Amniotic epithelial cell (primary cell): ENCODE results near the gene CTNNA2.
A peak's percentile ranks its signal among the peaks of the same experiment; 100 is the strongest.

Source experiments
- DNase-seq: peaks from one replicate; pipeline ENCODE4 v3.0.0-alpha.2; 2010; ENCODE audit warnings: low read depth

Gene CTNNA2

DNA sequence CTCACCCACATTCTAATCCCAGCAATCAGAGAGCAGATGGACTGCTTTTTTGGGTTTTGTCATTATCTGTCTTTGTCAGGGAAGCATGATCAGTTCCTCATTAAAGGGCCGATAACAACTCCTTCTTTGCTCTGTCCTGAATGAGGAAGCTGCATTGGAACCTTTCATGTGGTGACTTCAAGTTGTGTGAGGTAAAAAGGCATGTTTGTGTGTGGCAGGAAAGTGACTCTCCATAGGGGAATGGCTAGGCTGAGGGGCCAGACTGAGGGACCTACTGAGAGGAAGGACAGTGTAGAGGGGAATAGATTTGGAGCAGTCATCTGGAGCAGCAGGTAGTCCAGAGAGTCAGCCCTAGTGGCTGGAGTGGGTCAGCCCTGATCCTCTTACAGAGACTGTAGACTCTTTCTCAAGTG, 815.3 kb downstream of the CTNNA2 start:
- DNase-seq = no peak

DNA sequence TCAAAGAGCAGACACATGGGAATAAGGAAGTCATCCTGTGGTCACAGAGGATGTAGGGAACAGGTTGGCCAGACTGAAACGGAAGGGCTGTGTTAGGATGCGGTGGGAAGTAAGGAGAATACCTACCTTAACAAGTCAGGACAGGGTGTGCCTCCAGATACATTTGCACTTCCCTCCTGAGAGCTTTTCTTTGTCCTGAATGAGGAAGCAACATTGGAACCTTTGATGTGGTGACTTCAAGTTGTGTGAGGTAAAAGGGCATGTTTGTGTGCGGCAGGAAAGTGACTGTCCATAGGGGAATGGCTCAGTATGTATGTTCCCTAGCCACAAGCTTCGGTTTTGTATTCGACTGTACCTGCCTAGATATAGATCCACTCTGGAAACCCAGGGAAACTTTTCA, 816.6 kb downstream of the CTNNA2 start:
- no peak for DNase-seq

DNA sequence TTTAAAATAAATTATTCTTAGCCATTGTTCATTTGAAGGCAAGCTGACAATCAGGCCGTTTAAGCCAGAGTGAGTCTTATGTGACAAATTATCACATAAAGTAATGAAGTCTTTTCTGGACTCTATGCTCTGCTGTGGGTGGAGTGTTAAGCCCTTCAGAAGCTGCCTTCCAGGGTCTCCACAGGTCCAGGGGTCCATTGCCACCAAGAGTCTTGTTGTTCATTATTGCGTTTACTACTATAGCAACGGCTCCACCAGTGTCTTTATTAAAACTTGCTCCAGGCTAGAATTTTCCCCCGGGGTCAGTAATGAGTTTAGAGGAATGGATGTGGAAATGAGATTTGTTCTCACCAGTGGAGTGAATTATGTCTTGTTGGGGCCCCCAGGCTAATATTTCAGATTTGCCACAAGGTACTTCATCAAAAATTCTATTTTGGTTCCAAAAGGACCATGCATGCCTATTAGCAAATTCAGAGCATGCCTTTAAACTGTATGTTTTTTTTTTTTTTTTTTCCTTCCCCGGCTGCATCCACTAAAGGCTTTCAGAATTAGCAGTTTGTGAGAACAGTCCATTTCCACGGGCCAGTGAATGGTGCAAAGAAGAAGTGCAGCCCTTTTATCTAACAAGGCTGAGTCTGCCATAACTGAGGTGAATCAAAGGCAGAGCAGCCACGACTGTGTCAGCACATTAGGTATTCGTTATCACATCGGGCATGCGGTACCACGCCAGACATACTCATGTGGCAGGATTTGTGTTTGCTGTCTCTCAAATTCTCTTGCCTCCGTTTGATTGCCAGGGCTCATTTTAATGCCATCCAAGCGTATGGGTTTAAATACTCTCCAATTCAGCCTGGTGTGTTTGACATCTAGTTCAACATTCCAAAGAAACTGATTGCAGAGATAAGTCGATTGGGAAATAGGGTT, 817.9 kb downstream of the CTNNA2 start:
- DNase-seq = no peak

DNA sequence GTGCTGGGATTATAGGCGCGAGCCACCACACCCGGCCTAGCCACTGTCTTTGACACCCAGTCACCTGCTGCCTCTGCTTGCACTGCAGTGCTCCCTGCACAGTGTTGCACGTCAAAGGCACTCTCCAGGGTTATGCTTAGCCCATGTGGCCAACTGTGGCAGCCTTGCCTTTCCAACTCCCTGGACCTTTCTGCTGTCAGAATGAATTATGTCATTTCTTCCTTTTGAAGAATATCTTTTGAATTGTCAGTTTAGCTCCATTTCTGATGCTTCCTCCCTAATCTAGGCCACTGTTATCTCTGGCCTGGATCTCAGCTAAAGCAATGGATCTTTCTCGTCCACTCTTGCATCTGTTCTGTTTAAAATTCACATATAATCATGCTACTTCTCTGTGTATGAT, 821.0 kb downstream of the CTNNA2 start:
- DNase-seq = no peak

DNA sequence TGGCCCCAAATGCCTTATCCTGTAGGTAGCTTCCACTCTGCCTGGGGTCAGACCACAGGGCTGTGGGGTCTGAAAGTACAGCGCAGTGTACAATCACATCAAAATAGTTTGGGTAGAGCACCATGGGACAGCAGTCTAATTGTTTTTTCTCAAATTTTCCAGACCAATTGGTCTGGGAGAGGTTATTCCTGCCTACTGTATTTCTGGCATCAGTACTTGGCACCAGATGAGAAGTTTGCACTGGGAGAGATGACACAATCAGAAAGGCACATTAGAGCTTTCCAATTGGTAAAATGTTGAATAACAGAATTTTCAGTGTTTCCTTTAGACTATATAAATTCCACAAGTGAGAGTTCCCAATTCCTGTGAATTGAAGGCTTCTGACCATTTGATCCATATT, 822.6 kb downstream of the CTNNA2 start:
- DNase-seq = no peak

DNA sequence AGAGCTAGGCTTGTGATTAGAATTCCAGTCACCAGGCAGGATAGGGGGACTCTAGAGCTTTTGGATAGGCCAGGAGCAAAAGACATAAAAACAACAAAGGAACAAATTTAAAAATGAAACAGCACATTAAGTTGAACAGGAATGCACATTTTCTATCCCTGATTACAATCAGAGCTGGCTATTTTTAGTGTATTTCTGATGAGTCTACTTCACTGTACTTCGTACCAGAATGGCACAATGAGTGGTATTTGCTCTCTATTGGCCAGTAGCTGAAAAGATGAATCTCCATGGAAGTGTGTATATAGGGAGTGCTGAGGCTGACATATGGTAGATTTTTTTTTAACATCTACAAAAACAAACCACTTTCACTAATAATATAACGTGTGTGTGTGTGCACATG, 825.9 kb downstream of the CTNNA2 start:
- no peak for DNase-seq

DNA sequence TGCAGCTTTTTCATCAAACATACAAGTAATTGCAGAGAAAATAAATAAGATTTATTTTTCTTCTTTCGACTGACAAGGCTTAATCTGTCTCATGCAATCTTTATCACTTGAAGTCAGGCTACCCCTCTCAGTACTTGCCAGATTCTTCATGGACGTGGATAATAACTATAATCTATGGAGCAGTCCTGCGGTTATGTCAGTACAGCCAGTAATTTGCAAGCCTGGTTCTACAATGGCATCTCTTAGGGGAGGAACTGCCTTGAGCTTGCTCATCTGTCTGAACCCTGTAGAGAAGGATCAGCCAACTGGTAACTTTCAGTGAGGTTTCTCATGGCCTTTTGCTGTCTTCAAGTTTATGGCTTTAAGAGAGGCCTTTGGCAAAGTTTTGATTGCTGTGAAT, 827.2 kb downstream of the CTNNA2 start:
- DNase-seq = no peak

DNA sequence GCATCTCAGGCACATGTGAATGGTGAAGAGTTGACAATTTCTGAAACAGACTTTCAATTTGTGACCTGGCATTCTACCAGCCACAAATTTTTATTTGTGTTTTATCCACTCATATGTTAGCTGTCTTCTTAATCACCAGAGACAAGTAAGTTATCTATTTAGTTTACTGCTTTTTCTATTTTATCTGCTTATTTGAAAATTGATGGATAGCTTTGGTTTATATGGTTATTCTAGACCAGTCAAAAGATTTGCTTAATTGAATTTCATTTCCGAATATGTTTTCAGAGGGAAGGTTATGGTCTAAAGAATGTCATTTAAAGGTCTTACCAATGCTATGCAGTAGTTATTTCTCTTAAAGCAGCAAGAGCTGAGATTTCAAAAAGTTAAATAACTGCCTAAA, 835.2 kb downstream of the CTNNA2 start:
- no peak for DNase-seq

DNA sequence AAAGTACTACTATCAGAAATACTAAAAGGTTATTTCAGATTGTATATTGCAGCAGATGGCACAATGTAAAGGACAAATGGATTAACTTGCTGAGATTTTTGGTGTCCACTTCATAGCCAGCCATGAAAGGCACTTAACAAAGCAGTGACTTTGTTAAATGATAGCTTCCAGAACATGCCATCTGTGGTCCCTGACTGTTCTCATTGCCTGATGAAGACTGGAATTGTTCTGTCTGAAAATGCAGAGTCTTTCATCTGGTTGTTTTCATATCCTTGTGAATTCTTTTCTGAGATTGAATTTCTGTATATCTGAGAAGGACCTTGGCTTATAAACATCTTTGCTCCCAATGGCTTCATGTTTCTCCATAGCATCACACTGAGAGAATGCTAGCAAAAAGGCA, 836.1 kb downstream of the CTNNA2 start:
- DNase-seq = no peak

DNA sequence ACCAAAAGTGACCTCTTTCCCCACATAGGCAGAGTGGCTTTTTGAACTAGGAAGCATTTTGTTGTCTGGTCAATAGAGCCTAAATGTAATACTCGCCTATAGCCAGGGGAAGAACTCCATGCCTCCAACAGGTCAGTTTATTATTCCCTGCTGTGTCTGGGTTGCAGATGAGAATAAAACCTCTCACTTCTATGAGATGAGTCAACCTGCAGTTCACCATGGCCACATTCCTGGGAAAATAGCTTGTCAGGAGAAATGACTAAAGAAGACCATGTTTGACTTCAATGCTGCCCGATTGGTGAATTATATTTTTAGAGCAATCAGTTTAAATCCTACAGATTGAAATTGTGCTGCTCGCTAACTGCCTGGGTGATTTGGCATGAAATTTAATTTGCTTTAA, 838.4 kb downstream of the CTNNA2 start:
- DNase-seq = no peak

DNA sequence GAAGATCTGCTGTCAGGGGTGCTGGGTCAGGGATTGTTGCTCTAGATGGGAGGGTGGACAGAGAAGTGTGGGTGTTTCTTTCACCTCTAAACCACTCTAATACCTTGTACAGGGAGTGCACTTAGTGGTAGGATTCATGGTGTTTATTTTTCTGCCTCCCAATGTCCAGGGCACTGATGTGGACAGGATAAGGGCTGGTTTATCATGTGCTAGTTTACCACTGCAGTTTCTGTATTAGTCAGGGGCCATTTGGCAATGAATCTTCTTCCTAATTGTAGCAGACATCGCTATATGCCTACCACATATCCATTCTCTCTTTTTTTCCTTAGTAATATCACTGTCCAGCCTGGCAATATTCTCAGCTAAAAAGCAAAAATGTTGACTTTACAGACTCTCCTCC, 842.0 kb downstream of the CTNNA2 start:
- DNase-seq = no peak

DNA sequence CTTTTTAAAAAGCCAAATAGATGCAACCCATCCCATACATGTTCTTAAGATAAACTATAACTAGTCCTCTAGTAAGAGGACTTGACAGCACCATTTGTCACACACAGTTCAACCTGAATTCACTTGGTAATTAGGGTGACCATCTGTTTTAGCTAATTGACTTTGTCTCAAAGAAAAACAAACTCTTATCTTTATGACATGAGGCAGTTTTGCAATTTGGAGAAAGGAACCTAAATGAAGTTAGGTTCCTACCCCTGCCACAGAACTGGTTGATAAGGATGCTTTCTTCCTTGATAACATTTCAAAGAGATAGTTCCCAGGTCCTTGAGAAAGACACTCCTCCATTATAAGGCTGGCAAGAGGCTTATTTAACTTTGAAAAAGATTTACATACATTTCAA, 849.1 kb downstream of the CTNNA2 start:
- DNase-seq = no peak

DNA sequence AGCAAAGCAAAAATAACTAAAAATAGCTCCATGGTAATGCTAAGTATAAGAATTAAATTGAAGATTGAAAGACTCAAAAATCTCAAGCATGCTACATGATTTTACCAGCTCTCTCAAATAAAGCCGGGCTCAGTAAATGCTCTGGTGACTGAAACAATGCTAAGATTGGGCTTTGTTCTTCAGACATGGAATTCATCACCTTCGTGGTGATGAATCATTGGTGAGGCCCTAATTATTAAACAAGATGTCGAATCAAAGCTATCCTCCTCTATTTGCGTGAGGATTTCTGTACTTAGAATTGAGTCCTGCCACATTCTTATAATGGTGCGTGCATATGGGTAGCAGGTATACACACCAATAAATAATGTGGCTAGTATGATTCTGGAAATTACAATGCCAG, 850.5 kb downstream of the CTNNA2 start:
- no peak for DNase-seq

DNA sequence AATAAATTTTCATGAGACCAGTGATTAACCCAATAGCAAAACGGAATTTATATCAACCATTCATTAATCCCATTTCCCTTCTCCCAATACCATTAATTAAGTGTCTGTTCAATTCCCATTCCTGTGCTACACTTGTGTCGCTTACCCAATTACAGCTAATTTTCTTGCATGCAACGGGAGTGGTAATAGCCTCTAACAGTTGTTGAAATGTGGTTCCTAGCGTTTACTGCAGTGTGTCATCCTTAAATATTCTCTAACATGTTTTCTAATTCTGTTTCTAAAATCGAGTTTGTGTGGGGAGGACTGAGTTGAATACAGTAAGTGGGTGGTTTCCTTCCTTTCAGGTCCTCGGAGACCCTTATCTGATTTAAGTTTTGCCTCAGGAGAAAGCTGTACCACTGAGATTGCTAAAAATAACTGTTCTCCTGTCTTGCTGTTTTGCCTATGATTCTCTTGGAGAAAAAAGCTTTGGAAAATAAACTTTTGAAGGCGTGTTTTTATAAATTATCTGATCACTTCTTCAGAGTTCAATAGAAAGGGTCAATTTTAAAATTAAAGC, 851.0 kb downstream of the CTNNA2 start:
- no peak for DNase-seq

DNA sequence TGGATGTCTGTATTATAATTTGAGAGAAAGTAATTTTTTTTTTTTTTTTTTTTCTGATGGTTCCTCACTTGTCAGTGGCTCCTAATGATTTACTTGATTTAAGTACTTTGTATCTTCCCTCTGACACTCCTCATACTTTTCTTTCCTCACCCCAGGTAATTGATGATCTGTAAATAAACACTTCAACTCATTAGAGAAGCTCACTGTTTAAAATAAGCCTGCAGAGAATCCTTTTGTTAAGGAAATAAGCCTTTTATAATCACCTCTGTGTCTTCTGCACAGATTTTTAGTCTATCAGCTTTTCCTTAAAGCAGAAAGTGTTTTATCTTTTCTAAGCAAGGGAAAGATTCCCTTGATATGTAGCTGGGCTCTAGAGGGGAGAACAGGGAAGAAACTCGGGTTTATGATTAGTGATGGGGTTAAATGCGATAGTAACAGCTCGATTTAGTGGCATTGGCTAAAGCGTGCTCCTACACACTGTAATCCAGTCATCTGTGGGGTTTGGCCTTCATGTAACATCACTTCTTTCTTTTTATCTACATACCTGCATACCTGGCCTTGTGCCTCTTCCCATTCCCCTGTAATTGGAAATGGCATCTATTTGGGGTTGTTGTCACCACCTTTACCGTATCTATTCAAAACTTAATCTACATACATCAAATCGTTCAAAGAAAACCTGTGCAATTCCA, 851.8 kb downstream of the CTNNA2 start:
- DNase-seq = no peak

DNA sequence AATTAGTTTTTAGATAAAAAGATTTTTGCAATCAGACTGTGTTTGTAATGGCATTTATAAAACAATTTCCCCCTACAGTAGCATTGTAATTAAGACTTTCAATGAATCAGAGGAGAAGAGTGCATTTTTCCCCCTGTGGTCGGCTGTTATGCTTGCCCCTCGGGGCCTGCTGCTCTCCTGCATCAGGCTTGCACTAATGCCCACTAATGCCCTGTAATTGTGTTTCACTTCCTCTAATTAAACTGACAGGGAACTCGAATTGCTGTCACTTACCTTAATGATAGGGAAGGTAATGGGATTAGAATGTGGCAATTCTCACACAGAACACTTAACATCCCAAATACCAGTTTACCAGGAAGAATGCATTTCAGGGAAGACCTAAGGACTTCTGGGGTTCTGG, 852.9 kb downstream of the CTNNA2 start:
- no peak for DNase-seq

DNA sequence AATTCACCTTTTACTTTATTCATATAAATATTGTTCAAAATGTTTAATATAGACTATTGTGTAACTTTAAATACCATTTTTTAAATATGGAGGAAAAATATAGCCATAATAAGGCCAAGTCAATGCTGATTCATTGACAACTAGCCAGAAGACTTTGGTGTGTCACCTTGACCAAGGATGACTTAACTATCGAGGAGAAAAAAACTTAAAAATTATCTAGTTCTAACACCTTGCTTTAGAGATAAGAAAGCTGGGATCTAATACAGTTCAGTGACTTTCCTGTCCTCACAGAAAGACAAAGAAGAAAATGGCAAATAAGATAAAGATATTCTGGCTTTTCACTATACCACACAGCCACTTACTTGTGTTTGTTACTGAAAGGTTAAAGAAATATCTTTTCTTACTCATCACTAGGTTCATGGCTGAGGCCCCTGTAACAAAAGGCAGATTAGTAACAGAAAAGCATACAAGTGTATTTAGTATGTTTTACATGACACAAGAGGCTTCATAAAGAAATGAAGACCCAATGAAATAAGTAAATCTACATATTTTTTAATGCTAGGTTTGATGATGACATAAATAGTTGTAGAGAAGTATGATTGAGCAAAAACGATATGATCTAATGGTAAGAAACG, 857.6 kb downstream of the CTNNA2 start:
- DNase-seq = no peak

DNA sequence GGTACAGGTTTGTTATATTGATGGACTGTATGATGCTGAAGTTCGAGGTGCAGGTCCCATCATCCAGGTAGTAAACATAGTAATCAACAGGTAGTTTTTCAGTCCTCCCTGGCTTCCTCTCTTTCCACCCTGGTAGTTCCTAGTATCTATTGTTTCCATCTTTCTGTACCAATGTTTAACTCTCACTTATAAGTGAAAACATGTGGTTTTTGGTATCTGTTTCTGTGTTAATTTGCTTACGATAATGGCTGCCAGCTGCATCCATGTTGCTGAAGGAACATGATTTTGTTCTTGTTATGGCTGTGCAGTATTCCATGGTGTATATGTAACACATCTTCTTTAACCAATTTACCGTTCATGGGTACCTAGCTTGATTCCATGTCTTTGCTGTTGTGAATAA, 861.3 kb downstream of the CTNNA2 start:
- no peak for DNase-seq

DNA sequence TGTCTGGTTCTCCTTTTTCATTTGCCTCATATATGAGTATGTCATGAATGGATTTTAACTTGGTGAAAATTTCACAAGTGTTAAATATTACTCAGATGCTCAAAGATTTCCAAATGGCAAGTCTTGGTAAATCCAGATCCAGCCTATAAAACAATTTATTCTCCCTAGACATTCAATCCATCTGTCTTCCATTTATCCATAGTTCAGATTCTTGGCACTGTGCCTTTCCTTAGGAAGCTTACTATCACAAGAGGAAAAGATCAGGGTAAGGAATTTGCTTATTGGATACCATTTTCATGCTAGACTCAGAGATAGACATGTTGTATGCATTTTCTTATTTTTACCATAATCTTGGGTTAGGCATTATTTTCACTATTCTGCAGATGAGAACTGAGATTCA, 864.2 kb downstream of the CTNNA2 start:
- DNase-seq = no peak

DNA sequence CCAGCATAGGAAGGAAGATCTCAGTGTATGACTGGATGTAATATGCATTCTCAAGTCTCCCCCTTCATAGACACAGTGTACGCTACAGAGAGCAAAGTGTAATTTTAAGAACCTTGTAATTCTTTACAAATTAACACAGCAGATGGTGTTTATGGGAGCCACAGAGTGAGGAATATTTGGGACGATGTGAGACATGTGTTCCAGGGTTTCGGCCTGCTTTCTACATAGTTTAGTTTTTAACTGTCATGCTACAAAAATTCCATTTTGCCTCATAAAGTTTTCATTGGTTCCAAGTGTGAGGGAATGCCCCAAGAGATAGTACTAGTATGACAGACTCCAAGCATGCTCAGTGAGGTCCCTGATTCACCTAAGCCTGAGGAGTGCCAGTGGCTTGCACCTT, 867.9 kb downstream of the CTNNA2 start:
- no peak for DNase-seq

DNA sequence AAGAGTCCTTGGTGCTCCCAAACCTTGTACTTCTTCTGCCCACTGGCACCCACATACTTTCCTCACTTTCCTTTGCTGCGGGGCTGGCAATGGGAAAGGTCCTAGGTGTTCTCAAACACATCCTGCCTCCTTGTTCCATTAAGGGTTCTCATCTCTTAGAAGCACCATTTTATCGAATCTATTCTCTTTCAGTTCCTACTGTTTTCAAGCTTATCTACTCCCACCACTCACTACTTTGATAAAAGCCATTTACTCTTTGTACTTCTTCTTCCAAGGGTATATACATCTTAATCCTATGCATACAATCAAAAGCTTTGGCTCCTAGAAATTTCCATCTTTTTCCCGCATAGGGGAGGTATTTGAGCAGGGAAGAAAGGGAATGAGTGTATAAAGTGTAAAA, 868.8 kb downstream of the CTNNA2 start:
- DNase-seq = no peak

DNA sequence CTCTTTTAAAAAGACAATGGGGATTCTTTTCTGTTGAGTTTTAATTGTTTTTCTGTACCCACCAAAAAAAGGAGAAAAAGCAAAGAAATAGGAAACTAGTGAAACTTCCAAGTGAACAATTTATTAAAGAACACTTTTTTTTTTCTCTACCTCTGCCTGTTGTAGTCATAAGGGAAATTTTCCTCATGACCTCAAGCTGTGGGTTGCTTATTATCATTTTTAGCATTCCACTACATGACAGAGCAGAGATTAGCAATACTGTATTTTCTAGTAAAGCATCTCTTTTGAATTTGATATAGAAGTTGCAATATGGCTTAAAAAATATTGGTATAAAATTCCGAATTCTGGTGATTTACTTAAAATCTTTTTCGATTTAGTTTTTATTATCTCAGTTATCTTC, 879.6 kb downstream of the CTNNA2 start:
- DNase-seq = peak; percentile 61

DNA sequence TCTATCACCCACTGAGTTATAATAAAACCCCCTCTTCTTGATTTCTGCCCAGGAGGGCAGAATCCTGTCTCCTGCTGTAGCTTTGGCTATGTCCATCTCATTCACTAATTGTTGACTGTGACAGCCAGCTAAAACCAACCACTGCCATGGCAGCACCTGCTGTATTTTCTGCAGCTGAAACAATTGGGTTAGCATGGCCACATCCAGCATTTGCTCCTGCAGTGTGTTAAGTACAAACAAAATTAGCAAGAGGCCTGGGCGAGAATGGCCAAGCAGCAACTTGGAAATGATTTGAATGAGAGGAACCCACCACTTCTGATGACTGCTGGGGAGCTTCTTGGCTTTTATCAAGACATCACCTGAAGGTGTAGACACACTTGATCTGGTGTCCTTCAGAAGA, 881.1 kb downstream of the CTNNA2 start:
- DNase-seq = no peak
